ENCODE measurements around the gene TRERF1. TPM values are rescaled to one million over a fixed set of nuclear protein-coding genes. Genes with fewer than 3 reads are reported as not detected.
"Not testable (repeated sequence)": the region's sequence is repeated elsewhere in the genome, so short reads cannot be mapped to it uniquely, and the experiment has no call there.

The TRERF1 gene
- total and polyA plus RNA-seq, 2 experiments from 2014 or later = 6.4 to 8.7 TPM

GRCh38 chr6:42448927-42449659, 2.6 kb downstream of the TRERF1 start:
- Histone ChIP-seq H3K27me3 (no peaks in the 10 kb centered on the region), H3K9me3 (ENCODE audit: low read depth) (no peaks in the 10 kb centered on the region), H3K36me3 (no peaks in the 10 kb centered on the region), H3K27ac (no peak overlapping the region), H3K4me3 (no peak overlapping the region), H3K4me1 (ENCODE audit: low read depth) (peaks cover 10% of the 10 kb centered on the region)
- TF ChIP-seq CTCF (IDR thresholded peaks at IDR 0.05; ENCODE audit: low read depth, low read length) = no peak
- no peak for DNase-seq (ENCODE audit: low read depth in 1 of 2, low spot score in 1 of 2)

GRCh38 chr6:42448391-42448790, 3.3 kb downstream of the TRERF1 start:
- H3K4me1 ChIP-seq (ENCODE audit: low read depth) = peaks cover 14% of the 10 kb centered on the region
- no peak for TF ChIP-seq CTCF (IDR thresholded peaks at IDR 0.05; ENCODE audit: low read depth, low read length)
- H3K36me3 ChIP-seq = no peaks in the 10 kb centered on the region
- DNase-seq (ENCODE audit: low read depth in 1 of 2, low spot score in 1 of 2) = peak in 1 of 2 donors; percentile 40
- no peaks in the 10 kb centered on the region for H3K9me3 ChIP-seq (ENCODE audit: low read depth)
- H3K27ac ChIP-seq = no peak overlapping the region
- no peaks in the 10 kb centered on the region for H3K27me3 ChIP-seq
- no peak overlapping the region for H3K4me3 ChIP-seq

- no peaks in the 10 kb centered on the region for H3K27me3 ChIP-seq
- no peaks in the 10 kb centered on the region for H3K9me3 ChIP-seq (ENCODE audit: low read depth)
- H3K4me1 ChIP-seq (ENCODE audit: low read depth) = peaks cover 22% of the 10 kb centered on the region
- H3K4me3 ChIP-seq = no peak overlapping the region
- DNase-seq (ENCODE audit: low read depth in 1 of 2, low spot score in 1 of 2) = no peak
- no peaks in the 10 kb centered on the region for H3K36me3 ChIP-seq
- no peak overlapping the region for H3K27ac ChIP-seq
- TF ChIP-seq CTCF (IDR thresholded peaks at IDR 0.05; ENCODE audit: low read depth, low read length) = no peak
These were observed 4.7 kb downstream of the TRERF1 start for GRCh38 chr6:42446996-42447395.

- Histone ChIP-seq H3K27me3 (no peaks in the 10 kb centered on the region), H3K4me3 (no peak overlapping the region), H3K4me1 (ENCODE audit: low read depth) (peaks cover 28% of the 10 kb centered on the region), H3K36me3 (no peaks in the 10 kb centered on the region), H3K27ac (no peak overlapping the region), H3K9me3 (ENCODE audit: low read depth) (no peaks in the 10 kb centered on the region)
- no peak for DNase-seq (ENCODE audit: low read depth in 1 of 2, low spot score in 1 of 2)
- no peak for TF ChIP-seq CTCF (IDR thresholded peaks at IDR 0.05; ENCODE audit: low read depth, low read length)
These were observed 5.4 kb downstream of the TRERF1 start for GRCh38 chr6:42446370-42446769.

GRCh38 chr6:42445955-42446354, 5.8 kb downstream of the TRERF1 start:
- H3K4me1 ChIP-seq (ENCODE audit: low read depth) = peaks cover 32% of the 10 kb centered on the region
- not testable (repeated sequence) for DNase-seq (ENCODE audit: low read depth in 1 of 2, low spot score in 1 of 2); H3K27ac ChIP-seq; H3K4me3 ChIP-seq; H3K9me3 ChIP-seq (ENCODE audit: low read depth); H3K27me3 ChIP-seq; H3K36me3 ChIP-seq

GRCh38 chr6:42443312-42444060, 8.2 kb downstream of the TRERF1 start:
- Histone ChIP-seq H3K27ac (peak overlapping the region; percentile 16), H3K4me1 (ENCODE audit: low read depth) (peaks cover 40% of the 10 kb centered on the region), H3K27me3 (no peaks in the 10 kb centered on the region), H3K36me3 (no peaks in the 10 kb centered on the region), H3K9me3 (ENCODE audit: low read depth) (no peaks in the 10 kb centered on the region), H3K4me3 (no peak overlapping the region)
- TF ChIP-seq CTCF (IDR thresholded peaks at IDR 0.05; ENCODE audit: low read depth, low read length) = no peak
- DNase-seq (ENCODE audit: low read depth in 1 of 2, low spot score in 1 of 2) = peak in 1 of 2 donors; percentile 37

All from cardiac muscle cell (in vitro differentiated cells and primary cell).